Suprapubic skin (tissue), 3 donors: ENCODE results near the gene RASL10B.

ENCODE experiments used
- CTCF ChIP-seq, 2 donors: fragments of 200-600 bp in 1 of 2; fragments of 450-650 bp in 1 of 2; sonication (generic) in 1 of 2; IDR thresholded peaks; one replicate each; pipeline ENCODE4 v1.5.1; 2016 to 2019; ENCODE audit warnings: antibody characterized with exemption in 2 of 2, mild to moderate bottlenecking in 1 of 2, moderate library complexity in 1 of 2
- POLR2AphosphoS5 ChIP-seq, 3 donors: sonication (generic); formaldehyde crosslinking; IDR thresholded peaks; one replicate each; pipeline ENCODE4 v1.6.1; 2017; ENCODE audit warnings: antibody characterized with exemption in 3 of 3

- TF ChIP-seq CTCF (IDR thresholded peaks at IDR 0.05) = no peak
- TF ChIP-seq POLR2AphosphoS5 (IDR thresholded peaks at IDR 0.05) = no peak
Measured at GRCh38 chr17:35694906-35695305, 36.5 kb upstream of the RASL10B start.
